SK-N-SH treated with all-trans-retinoic acid at 6 μM for 48 hours (cell line): ENCODE data around the gene CCT7.

Experiments used
- ATAC-seq: fragments of 200-7000 bp; cut with Tn5 transposase; 3 replicates; pipeline ENCODE4 v1.9.1; 2020; ENCODE audit warnings: mild to moderate bottlenecking, moderate library complexity
- ARNTL ChIP-seq: fragments of 450-650 bp; formaldehyde crosslinking; IDR thresholded peaks from 2 replicates; pipeline ENCODE4 v1.5.0; 2020; ENCODE audit warnings: low read depth, mild to moderate bottlenecking, moderate library complexity, borderline replicate concordance
- BACH2 ChIP-seq: fragments of 250-450 bp; sonication (Bioruptor Pico); IDR thresholded peaks from 2 replicates; pipeline ENCODE4 v1.9.0; 2021; ENCODE audit warnings: mild to moderate bottlenecking, borderline replicate concordance
- CSDC2 ChIP-seq: fragments of 250-450 bp; sonication (Bioruptor Pico); IDR thresholded peaks from 2 replicates; pipeline ENCODE4 v1.5.0; 2020; ENCODE audit warnings: mild to moderate bottlenecking, moderate library complexity
- ESRRG ChIP-seq: fragments of 250-450 bp; sonication (Bioruptor Pico); IDR thresholded peaks from 2 replicates; pipeline ENCODE4 v1.6.1; 2021; ENCODE audit warnings: mild to moderate bottlenecking
- GLIS3 ChIP-seq: fragments of 250-450 bp; sonication (Bioruptor Pico); IDR thresholded peaks from 2 replicates; pipeline ENCODE4 v1.5.0; 2020; ENCODE audit warnings: mild to moderate bottlenecking, moderate library complexity
- ISL1 ChIP-seq: fragments of 250-450 bp; sonication (Bioruptor Pico); IDR thresholded peaks from 2 replicates; pipeline ENCODE4 v2.1.2; 2022; ENCODE audit warnings: mild to moderate bottlenecking, moderate library complexity
- OSR1 ChIP-seq: fragments of 250-450 bp; sonication (Bioruptor Pico); IDR thresholded peaks from 2 replicates; pipeline ENCODE4 v1.8.0; 2022; ENCODE audit warnings: moderate library complexity, mild to moderate bottlenecking, inconsistent platforms
- PPARA ChIP-seq: fragments of 250-450 bp; sonication (Bioruptor Pico); IDR thresholded peaks from 2 replicates; pipeline ENCODE4 v1.5.0; 2020; ENCODE audit warnings: mild to moderate bottlenecking, borderline replicate concordance
- RARB ChIP-seq: fragments of 250-450 bp; sonication (Bioruptor Pico); IDR thresholded peaks from 2 replicates; pipeline ENCODE4 v1.8.0; 2021; ENCODE audit warnings: mild to moderate bottlenecking, moderate library complexity
- SNAI2 ChIP-seq: fragments of 250-450 bp; sonication (Bioruptor Pico); IDR thresholded peaks from 2 replicates; pipeline ENCODE4 v1.5.0; 2020; ENCODE audit warnings: mild to moderate bottlenecking, moderate library complexity
- TCF4 ChIP-seq: fragments of 250-450 bp; sonication (Bioruptor Pico); IDR thresholded peaks from 2 replicates; pipeline ENCODE4 v1.8.0; 2021; ENCODE audit warnings: mild to moderate bottlenecking, moderate library complexity, borderline replicate concordance
- TOX ChIP-seq: fragments of 250-450 bp; sonication (Bioruptor Pico); IDR thresholded peaks from 2 replicates; pipeline ENCODE4 v1.8.0; 2021; ENCODE audit warnings: mild to moderate bottlenecking, moderate library complexity, borderline replicate concordance
- ZC3H10 ChIP-seq: fragments of 250-450 bp; sonication (Bioruptor Pico); IDR thresholded peaks from 2 replicates; pipeline ENCODE4 v1.5.1; 2021; ENCODE audit warnings: mild to moderate bottlenecking, moderate library complexity
- ZFP3 ChIP-seq: fragments of 250-450 bp; sonication (Bioruptor Pico); IDR thresholded peaks from 2 replicates; pipeline ENCODE4 v1.5.0; 2020; ENCODE audit warnings: mild to moderate bottlenecking, moderate library complexity
- ZNF565 ChIP-seq: fragments of 450-650 bp; formaldehyde crosslinking; conservative IDR thresholded peaks from 2 replicates; pipeline ENCODE4 v1.5.0; 2020; ENCODE audit warnings: low read depth, mild to moderate bottlenecking, moderate library complexity
- ZNF70 ChIP-seq: fragments of 450-650 bp; formaldehyde crosslinking; IDR thresholded peaks from 2 replicates; pipeline ENCODE4 v1.5.0; 2020; ENCODE audit warnings: mild to moderate bottlenecking, moderate library complexity
- ZNF8 ChIP-seq: fragments of 450-650 bp; formaldehyde crosslinking; IDR thresholded peaks from 2 replicates; pipeline ENCODE4 v1.5.0; 2020; ENCODE audit warnings: mild to moderate bottlenecking, moderate library complexity
- TF ChIP-seq, protein P1 (sequence below): fragments of 250-450 bp; sonication (Bioruptor Pico); IDR thresholded peaks from 2 replicates; pipeline ENCODE4 v1.5.1; 2020; ENCODE audit warnings: low read depth, mild to moderate bottlenecking, moderate library complexity
- TF ChIP-seq, protein P2 (sequence below): fragments of 250-450 bp; sonication (Bioruptor Pico); IDR thresholded peaks from 2 replicates; pipeline ENCODE4 v1.8.0; 2021; ENCODE audit warnings: low read depth, mild to moderate bottlenecking, moderate library complexity, borderline replicate concordance
- TF ChIP-seq, protein P3 (sequence below): fragments of 250-450 bp; sonication (Bioruptor Pico); IDR thresholded peaks from 2 replicates; pipeline ENCODE4 v1.5.0; 2020; ENCODE audit warnings: mild to moderate bottlenecking, moderate library complexity

The CCT7 gene

DNA sequence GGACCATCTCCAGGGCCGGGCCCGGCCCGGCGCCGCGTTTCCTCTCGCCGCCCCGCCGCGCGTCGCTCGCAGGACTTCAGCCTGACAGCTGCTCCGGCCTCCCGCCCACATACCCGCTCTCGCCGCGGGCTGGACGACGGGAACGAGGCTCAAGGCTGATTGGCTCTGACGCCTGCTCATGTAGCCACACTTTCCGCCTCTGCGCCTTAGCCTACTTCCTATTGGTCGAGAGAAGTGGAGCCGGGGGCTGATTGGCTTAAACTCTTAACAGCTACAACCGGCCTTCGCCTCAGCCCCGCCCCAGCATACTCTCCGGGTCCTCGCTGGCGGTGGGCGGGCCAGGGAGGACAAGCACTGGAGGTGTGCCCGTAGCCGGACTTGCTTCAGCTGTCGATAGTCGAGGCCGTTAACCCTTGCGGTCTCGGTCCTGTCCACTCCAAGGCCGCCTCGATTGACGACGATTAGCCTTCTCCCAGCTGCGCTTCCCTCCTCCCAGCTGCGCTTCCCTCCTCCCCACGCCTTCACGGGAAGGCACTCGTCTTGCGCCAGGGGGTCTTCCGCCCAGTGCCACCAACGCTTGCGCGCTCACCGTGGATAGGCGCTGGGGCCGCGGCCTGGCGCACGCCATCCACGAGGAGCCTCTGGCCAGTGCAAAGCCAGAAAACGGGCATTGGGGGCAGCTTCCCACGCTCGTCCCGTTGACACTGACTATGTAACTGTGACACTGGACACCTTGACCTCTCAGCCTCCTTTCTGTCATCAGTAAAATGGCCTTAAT is 765 bp upstream of the CCT7 start, which contains the start of gene PRADC1 (continued):
- TF ChIP-seq, protein P1, sequence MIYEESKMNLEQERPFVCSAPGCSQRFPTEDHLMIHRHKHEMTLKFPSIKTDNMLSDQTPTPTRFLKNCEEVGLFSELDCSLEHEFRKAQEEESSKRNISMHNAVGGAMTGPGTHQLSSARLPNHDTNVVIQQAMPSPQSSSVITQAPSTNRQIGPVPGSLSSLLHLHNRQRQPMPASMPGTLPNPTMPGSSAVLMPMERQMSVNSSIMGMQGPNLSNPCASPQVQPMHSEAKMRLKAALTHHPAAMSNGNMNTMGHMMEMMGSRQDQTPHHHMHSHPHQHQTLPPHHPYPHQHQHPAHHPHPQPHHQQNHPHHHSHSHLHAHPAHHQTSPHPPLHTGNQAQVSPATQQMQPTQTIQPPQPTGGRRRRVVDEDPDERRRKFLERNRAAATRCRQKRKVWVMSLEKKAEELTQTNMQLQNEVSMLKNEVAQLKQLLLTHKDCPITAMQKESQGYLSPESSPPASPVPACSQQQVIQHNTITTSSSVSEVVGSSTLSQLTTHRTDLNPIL (CRISPR knock-in tag): no peak
- TF ChIP-seq ZNF70 (CRISPR knock-in tag): no peak
- TF ChIP-seq BACH2 (CRISPR knock-in tag): no peak
- TF ChIP-seq, all 23 proteins: peak for 0

- TF ChIP-seq SNAI2 (no peak), ARNTL (no peak), OSR1 (CRISPR knock-in tag) (no peak), ESRRG (CRISPR knock-in tag) (no peak), ZNF8 (CRISPR knock-in tag) (no peak), PPARA (CRISPR knock-in tag) (no peak), GLIS3 (no peak), CSDC2 (CRISPR knock-in tag) (no peak), ZFP3 (CRISPR knock-in tag) (no peak)
- TF ChIP-seq, protein P2, sequence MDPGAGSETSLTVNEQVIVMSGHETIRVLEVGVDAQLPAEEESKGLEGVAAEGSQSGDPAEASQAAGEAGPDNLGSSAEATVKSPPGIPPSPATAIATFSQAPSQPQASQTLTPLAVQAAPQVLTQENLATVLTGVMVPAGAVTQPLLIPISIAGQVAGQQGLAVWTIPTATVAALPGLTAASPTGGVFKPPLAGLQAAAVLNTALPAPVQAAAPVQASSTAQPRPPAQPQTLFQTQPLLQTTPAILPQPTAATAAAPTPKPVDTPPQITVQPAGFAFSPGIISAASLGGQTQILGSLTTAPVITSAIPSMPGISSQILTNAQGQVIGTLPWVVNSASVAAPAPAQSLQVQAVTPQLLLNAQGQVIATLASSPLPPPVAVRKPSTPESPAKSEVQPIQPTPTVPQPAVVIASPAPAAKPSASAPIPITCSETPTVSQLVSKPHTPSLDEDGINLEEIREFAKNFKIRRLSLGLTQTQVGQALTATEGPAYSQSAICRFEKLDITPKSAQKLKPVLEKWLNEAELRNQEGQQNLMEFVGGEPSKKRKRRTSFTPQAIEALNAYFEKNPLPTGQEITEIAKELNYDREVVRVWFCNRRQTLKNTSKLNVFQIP: no peak
- TF ChIP-seq, protein P3, sequence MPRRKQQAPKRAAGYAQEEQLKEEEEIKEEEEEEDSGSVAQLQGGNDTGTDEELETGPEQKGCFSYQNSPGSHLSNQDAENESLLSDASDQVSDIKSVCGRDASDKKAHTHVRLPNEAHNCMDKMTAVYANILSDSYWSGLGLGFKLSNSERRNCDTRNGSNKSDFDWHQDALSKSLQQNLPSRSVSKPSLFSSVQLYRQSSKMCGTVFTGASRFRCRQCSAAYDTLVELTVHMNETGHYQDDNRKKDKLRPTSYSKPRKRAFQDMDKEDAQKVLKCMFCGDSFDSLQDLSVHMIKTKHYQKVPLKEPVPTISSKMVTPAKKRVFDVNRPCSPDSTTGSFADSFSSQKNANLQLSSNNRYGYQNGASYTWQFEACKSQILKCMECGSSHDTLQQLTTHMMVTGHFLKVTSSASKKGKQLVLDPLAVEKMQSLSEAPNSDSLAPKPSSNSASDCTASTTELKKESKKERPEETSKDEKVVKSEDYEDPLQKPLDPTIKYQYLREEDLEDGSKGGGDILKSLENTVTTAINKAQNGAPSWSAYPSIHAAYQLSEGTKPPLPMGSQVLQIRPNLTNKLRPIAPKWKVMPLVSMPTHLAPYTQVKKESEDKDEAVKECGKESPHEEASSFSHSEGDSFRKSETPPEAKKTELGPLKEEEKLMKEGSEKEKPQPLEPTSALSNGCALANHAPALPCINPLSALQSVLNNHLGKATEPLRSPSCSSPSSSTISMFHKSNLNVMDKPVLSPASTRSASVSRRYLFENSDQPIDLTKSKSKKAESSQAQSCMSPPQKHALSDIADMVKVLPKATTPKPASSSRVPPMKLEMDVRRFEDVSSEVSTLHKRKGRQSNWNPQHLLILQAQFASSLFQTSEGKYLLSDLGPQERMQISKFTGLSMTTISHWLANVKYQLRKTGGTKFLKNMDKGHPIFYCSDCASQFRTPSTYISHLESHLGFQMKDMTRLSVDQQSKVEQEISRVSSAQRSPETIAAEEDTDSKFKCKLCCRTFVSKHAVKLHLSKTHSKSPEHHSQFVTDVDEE: no peak
- ATAC-seq: no peak
Measured at GRCh38 chr2:73235315-73236028, 1.4 kb downstream of the CCT7 start.

DNA sequence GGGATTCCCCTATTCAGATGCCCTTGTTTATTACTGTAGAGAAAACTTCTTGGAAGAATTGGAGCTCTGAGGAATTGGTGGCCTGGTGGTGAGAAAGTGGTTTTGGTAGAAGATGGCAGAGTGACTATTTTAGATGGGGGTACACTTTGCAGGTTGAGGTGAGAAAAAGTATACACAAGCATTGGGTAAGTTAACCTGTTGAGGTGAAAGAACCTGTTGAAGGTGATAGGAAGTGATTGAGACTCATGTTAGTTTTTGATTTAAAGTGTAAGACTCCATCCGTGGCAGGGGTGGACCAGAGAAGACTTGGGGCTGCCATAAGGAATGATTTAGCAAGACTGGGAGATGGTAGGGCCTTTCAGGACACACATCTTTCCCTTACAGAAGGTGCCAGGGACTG is 3.1 kb downstream of the CCT7 start:
- no peak for ATAC-seq
- TF ChIP-seq, protein P2: no peak
- TF ChIP-seq ZNF70 (CRISPR knock-in tag) (no peak), ZNF565 (no peak), ZFP3 (CRISPR knock-in tag) (no peak), TOX (CRISPR knock-in tag) (no peak), RARB (no peak), ZC3H10 (CRISPR knock-in tag) (no peak), GLIS3 (no peak), ISL1 (CRISPR knock-in tag) (no peak), ARNTL (no peak), TCF4 (CRISPR knock-in tag) (no peak)
- TF ChIP-seq, protein P1 (CRISPR knock-in tag): no peak
- TF ChIP-seq, protein P3: no peak
- TF ChIP-seq, all 23 proteins: peak for 0
